ENCODE data around the gene MORN1. TPM values are rescaled to one million over a fixed set of nuclear protein-coding genes. Genes with fewer than 3 reads are reported as not detected.

The MORN1 gene
- polyA plus RNA-seq, 1 donor from 2014 or later = 10.9 TPM

DNA sequence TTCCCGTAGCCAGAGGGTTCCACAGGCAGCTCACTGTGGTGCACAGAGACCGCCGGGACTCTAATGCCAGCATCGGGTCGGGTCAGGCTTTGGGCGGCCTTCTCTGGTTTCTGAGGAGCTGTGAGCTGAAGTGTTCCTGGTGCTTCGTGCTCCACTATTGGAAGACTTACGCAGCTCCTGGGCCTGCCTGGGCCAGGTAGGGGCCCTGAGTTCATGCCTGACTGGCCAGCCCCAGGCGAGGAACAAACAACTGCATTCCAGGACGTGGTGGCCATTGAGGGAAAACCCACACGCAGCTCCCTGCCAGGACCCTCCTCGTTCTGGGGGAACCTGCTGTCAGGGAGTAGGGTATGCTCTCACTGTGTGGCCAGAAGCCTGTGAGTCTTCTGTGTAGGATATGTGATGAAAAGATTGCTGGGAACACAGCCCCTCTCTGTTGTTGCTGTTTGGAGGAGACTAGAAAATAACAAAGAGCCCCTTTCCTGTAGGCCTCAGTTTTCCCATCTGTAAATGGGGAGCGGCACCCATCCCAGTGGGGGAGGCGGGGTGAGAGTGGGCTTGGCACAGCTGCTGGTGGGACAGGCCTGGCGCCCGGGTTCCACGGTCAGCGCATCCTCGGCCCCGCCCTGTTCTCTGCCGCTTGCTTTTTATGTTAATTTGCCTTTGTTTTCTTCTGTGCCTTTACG, 8.7 kb upstream of the MORN1 start:
- Histone ChIP-seq H3K9ac (ENCODE audit: low read length) (no peak overlapping the region), H3K36me3 (ENCODE audit: insufficient read depth, low read length) (no peaks in the 10 kb centered on the region), H3F3A (ENCODE audit: insufficient read depth, low read length, poor library complexity, severe bottlenecking) (no peaks in the 10 kb centered on the region), H3K9me2 (ENCODE audit: insufficient read depth, low read length) (no peaks in the 10 kb centered on the region), H3K27me3 (ENCODE audit: insufficient read depth, low read depth, low read length) (no peaks in the 10 kb centered on the region), H3K9me3 (ENCODE audit: low read length) (no peaks in the 10 kb centered on the region), H4K20me1 (ENCODE audit: insufficient read depth) (no peaks in the 10 kb centered on the region), H3K79me2 (replicated peaks; ENCODE audit: insufficient read depth, low read length) (no peaks in the 10 kb centered on the region), H2AFZ (ENCODE audit: low read depth, low read length) (no peak overlapping the region), H3K4me2 (ENCODE audit: low read length) (no peak overlapping the region), H3K4me3 (ENCODE audit: low read length) (no peak overlapping the region), H3K27ac (ENCODE audit: low read length) (no peak overlapping the region)
- TF ChIP-seq MXI1 (conservative IDR thresholded peaks at IDR 0.05; ENCODE audit: poor library complexity, severe bottlenecking) = no peak
- no peak for TF ChIP-seq EZH2 (IDR thresholded peaks at IDR 0.05; ENCODE audit: borderline replicate concordance, insufficient read depth, low read length, poor library complexity, severe bottlenecking)
- TF ChIP-seq SMC3 (conservative IDR thresholded peaks at IDR 0.05; ENCODE audit: poor library complexity) = no peak
- no peak for TF ChIP-seq EP300 (conservative IDR thresholded peaks at IDR 0.05; ENCODE audit: poor library complexity, severe bottlenecking)
- no peak for TF ChIP-seq RAD21 (conservative IDR thresholded peaks at IDR 0.05)
- TF ChIP-seq REST (IDR thresholded peaks at IDR 0.05; ENCODE audit: borderline replicate concordance) = no peak
- TF ChIP-seq TAF1 (IDR thresholded peaks at IDR 0.05; ENCODE audit: low read depth) = no peak
- no peak for TF ChIP-seq CTCF (IDR thresholded peaks at IDR 0.05; ENCODE audit: poor library complexity, severe bottlenecking)
- no peak for TF ChIP-seq POLR2AphosphoS5 (IDR thresholded peaks at IDR 0.05)

DNA sequence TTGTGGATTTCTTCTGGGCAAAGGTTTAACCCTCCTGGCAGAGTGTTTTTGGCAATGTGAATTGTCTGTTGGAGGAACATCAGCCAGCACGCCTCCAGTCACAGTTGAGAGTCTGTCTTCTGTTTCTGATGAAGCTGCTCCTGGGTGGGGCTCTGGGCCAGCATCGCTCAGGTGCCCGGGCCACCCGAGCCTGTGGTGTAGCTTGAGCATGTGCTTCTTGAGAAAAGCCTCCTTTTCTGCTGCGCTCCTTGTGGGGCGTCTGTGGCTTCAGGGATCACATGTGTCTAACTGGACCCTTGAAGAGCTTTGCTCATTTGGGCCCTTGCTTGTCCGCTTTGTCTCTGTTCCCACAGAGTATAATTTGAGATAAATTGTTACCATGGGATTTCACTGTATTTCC, 7.5 kb upstream of the MORN1 start:
- H3K9me2 ChIP-seq (ENCODE audit: insufficient read depth, low read length) = no peaks in the 10 kb centered on the region
- no peaks in the 10 kb centered on the region for H3K9me3 ChIP-seq (ENCODE audit: low read length)
- TF ChIP-seq MXI1 (conservative IDR thresholded peaks at IDR 0.05; ENCODE audit: poor library complexity, severe bottlenecking) (no peak), REST (IDR thresholded peaks at IDR 0.05; ENCODE audit: borderline replicate concordance) (no peak), CTCF (IDR thresholded peaks at IDR 0.05; ENCODE audit: poor library complexity, severe bottlenecking) (no peak), SMC3 (conservative IDR thresholded peaks at IDR 0.05; ENCODE audit: poor library complexity) (no peak), RAD21 (conservative IDR thresholded peaks at IDR 0.05) (no peak), POLR2AphosphoS5 (IDR thresholded peaks at IDR 0.05) (no peak), EZH2 (IDR thresholded peaks at IDR 0.05; ENCODE audit: borderline replicate concordance, insufficient read depth, low read length, poor library complexity, severe bottlenecking) (no peak), EP300 (conservative IDR thresholded peaks at IDR 0.05; ENCODE audit: poor library complexity, severe bottlenecking) (no peak), TAF1 (IDR thresholded peaks at IDR 0.05; ENCODE audit: low read depth) (no peak)
- no peak overlapping the region for H3K27ac ChIP-seq (ENCODE audit: low read length)
- no peaks in the 10 kb centered on the region for H3K36me3 ChIP-seq (ENCODE audit: insufficient read depth, low read length)
- H3K27me3 ChIP-seq (ENCODE audit: insufficient read depth, low read depth, low read length) = no peaks in the 10 kb centered on the region
- H3F3A ChIP-seq (ENCODE audit: insufficient read depth, low read length, poor library complexity, severe bottlenecking) = no peaks in the 10 kb centered on the region
- H2AFZ ChIP-seq (ENCODE audit: low read depth, low read length) = no peak overlapping the region
- no peak overlapping the region for H3K4me2 ChIP-seq (ENCODE audit: low read length)
- peaks cover 8% of the 10 kb centered on the region for H3K79me2 ChIP-seq (replicated peaks; ENCODE audit: insufficient read depth, low read length)
- no peak overlapping the region for H3K9ac ChIP-seq (ENCODE audit: low read length)
- no peak overlapping the region for H3K4me3 ChIP-seq (ENCODE audit: low read length)
- H4K20me1 ChIP-seq (ENCODE audit: insufficient read depth) = no peaks in the 10 kb centered on the region

Data from neural cell (in vitro differentiated cells).